Aorta (tissue), 5 donors: ENCODE measurements around the gene PIM2. TPM values are rescaled to one million over a fixed set of nuclear protein-coding genes. Genes with fewer than 3 reads are reported as not detected.

ENCODE experiments used
- ATAC-seq: fragments of 200-7000 bp; cut with Tn5 transposase; one replicate; pipeline ENCODE4 v1.9.1; 2022; ENCODE audit warnings: moderate library complexity; ENCODE audit not compliant: low FRiP score
- DNase-seq, 2 donors: peaks; one replicate each; pipeline ENCODE4 v3.0.0-alpha.2; 2020
- H3K27ac ChIP-seq, 2 donors: one replicate each; pipeline ENCODE4 v1.5.1; 2013; ENCODE audit warnings: low read length in 2 of 2, mild to moderate bottlenecking in 2 of 2, moderate library complexity in 2 of 2, control low read depth in 1 of 2, inconsistent platforms in 1 of 2, low read depth in 1 of 2
- H3K27me3 ChIP-seq, 2 donors: one replicate each; pipeline ENCODE4 v1.6.1; 2013; ENCODE audit warnings: control low read depth in 1 of 2, low read length in 1 of 2, mild to moderate bottlenecking in 1 of 2, moderate library complexity in 1 of 2; ENCODE audit not compliant: insufficient read depth in 2 of 2, control insufficient read depth in 1 of 2
- H3K36me3 ChIP-seq, 2 donors: one replicate each; pipeline ENCODE4 v1.6.1; 2013; ENCODE audit warnings: control low read depth in 1 of 2, low read length in 1 of 2, mild to moderate bottlenecking in 1 of 2; ENCODE audit not compliant: insufficient read depth in 2 of 2, control insufficient read depth in 1 of 2
- H3K4me1 ChIP-seq, 2 donors: one replicate each; pipeline ENCODE4 v1.6.1; 2013; ENCODE audit warnings: low read length in 2 of 2, control low read depth in 1 of 2, mild to moderate bottlenecking in 1 of 2, moderate library complexity in 1 of 2; ENCODE audit not compliant: insufficient read depth in 2 of 2, control insufficient read depth in 1 of 2
- H3K4me3 ChIP-seq, 2 donors: one replicate each; pipeline ENCODE4 v1.5.1; 2013; ENCODE audit warnings: low read length in 2 of 2, control low read depth in 1 of 2, mild to moderate bottlenecking in 1 of 2
- H3K9me3 ChIP-seq: one replicate; pipeline ENCODE4 v1.6.1; 2013; ENCODE audit warnings: mild to moderate bottlenecking, low read length; ENCODE audit not compliant: control insufficient read depth
- WGBS, 2 donors: extraction: QIAGEN DNeasy Blood & Tissue Kit; methylation state at CpG; one replicate each; pipeline ENCODE4 v1.1.7; 2013; 5-methylcytosine and 5-hydroxymethylcytosine counted together
- intact Hi-C, 2 donors: fragments of 100-400 bp; cut with DNase I; formaldehyde crosslinking; loops; one replicate each; pipeline versions ENCODE4 v1.14.2 to v1.15.0; 2022
- polyA plus RNA-seq, 2 donors: library from polyadenylated mRNA; stranded (reverse); fragments of 200-250 nt; gene quantifications; one replicate each; pipeline ENCODE4 v1.2.3, GENCODE V29; 2013
- total RNA-seq, 2 donors: library from RNA; stranded (reverse); fragmentation: NEBNext Ultra II Directional; extraction: Animal tissue kit (Norgen Biotek cat#: 25700); gene quantifications; one replicate each; pipeline ENCODE4 v1.2.1, GENCODE V29; 2021
- donor health status: healthy with polysubstance abuse.
- donor health status: Bipolar disorder and iron deficiency.
- donor health status: DM: no; HTN: no; CAD: no.
- donor health status: DM: no; HTN: no; CAD: no.
- donor health status: DM: yes; HTN: yes; CAD: no.

The PIM2 gene
- total and polyA plus RNA-seq, 4 donors: 3.6 to 9.2 (median 6.6) TPM

- H3K4me1 ChIP-seq: no peaks in the 10 kb centered on the region
- no peak overlapping the region for H3K27ac ChIP-seq
- ATAC-seq (no peak), DNase-seq (peak in 1 of 2 donors; percentile 9)
- H3K9me3 ChIP-seq: no peaks in the 10 kb centered on the region
- no peaks in the 10 kb centered on the region for H3K27me3 ChIP-seq
- H3K4me3 ChIP-seq: no peak overlapping the region
- H3K36me3 ChIP-seq: peaks cover 0 to 5% of the 10 kb centered on the region in 2 donors
- 71 to 80% methylated on average over 3 of the region's 3 CpGs for WGBS, 2 donors
- intact Hi-C loops: no loop called here
Observed at GRCh38 chrX:48939524-48940228, 20.9 kb upstream of the PIM2 start.

GRCh38 chrX:48938721-48939425 lies 20.0 kb upstream of the PIM2 start:
- 72 to 83% methylated on average over 1 of the region's 1 CpG for WGBS, 2 donors
- Histone ChIP-seq H3K27ac (no peak overlapping the region), H3K4me1 (no peaks in the 10 kb centered on the region), H3K36me3 (peaks cover 0 to 5% of the 10 kb centered on the region in 2 donors), H3K9me3 (no peaks in the 10 kb centered on the region), H3K4me3 (no peak overlapping the region), H3K27me3 (no peaks in the 10 kb centered on the region)
- DNase-seq (peak in 1 of 2 donors; percentile 30), ATAC-seq (no peak)
- intact Hi-C loops: no loop called here

GRCh38 chrX:48937054-48937907 lies 18.5 kb upstream of the PIM2 start:
- Histone ChIP-seq H3K27ac (no peak overlapping the region), H3K36me3 (peaks cover 0 to 3% of the 10 kb centered on the region in 2 donors), H3K27me3 (no peaks in the 10 kb centered on the region), H3K9me3 (no peaks in the 10 kb centered on the region), H3K4me3 (no peak overlapping the region), H3K4me1 (no peaks in the 10 kb centered on the region)
- intact Hi-C loops: no loop called here
- ATAC-seq (no peak), DNase-seq (peak in 1 of 2 donors; percentile 79)
- 41 to 45% methylated on average over 9 of the region's 9 CpGs for WGBS, 2 donors

- Histone ChIP-seq H3K4me3 (no peak overlapping the region), H3K36me3 (peaks cover 0 to 3% of the 10 kb centered on the region in 2 donors), H3K27me3 (no peaks in the 10 kb centered on the region), H3K4me1 (no peaks in the 10 kb centered on the region), H3K27ac (no peak overlapping the region), H3K9me3 (no peaks in the 10 kb centered on the region)
- 90 to 93% methylated on average over 8 of the region's 8 CpGs for WGBS, 2 donors
- DNase-seq: peak in 1 of 2 donors; percentile 9
- no peak for ATAC-seq
- intact Hi-C loops: no loop called here
Observed at GRCh38 chrX:48936429-48937053, 17.7 kb upstream of the PIM2 start.

GRCh38 chrX:48935301-48935670 lies 16.5 kb upstream of the PIM2 start:
- intact Hi-C loops: no loop called here
- ATAC-seq (no peak), DNase-seq (no peak)
- Histone ChIP-seq H3K27me3 (no peaks in the 10 kb centered on the region), H3K27ac (no peak overlapping the region), H3K9me3 (no peaks in the 10 kb centered on the region), H3K4me1 (no peaks in the 10 kb centered on the region), H3K4me3 (no peak overlapping the region), H3K36me3 (peaks cover 0 to 3% of the 10 kb centered on the region in 2 donors)
- 79 to 82% methylated on average over 1 of the region's 1 CpG for WGBS, 2 donors

DNA sequence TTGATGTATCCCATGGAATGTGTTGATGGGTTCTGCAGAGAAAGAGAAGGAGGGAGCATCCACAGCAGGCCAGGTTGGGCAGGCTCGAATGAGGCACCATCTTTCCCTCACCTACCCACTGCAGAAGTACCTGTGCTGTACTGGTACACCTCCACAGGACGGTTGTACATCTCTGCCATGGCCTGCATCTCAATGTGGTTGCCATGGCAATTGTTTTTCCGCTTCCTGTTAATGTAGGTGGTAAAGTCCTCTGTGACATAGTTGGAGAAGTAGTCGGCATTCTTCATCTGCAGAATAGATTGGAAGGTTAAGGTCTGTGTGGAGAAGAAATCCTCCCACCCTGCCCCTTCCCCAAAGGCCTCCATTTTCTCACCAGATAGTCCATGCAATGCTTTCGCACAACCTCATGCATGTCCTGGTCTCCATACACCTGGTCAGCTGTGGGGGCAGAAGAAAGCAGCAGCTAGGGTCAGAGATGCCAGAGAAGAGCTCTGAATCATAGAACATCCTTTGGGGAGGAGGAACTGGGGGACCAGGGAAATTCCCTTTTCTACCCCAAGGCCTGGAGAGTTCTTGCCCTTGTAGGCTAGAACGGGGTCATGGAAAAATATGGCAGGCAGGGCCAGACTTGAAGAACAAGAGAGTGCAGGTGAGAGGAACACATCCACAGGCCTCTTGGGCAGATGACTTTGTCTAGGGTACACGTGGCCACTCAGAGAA lies 15.9 kb upstream of the PIM2 start:
- Histone ChIP-seq H3K4me3 (no peak overlapping the region), H3K4me1 (no peaks in the 10 kb centered on the region), H3K36me3 (peaks cover 0 to 3% of the 10 kb centered on the region in 2 donors), H3K9me3 (no peaks in the 10 kb centered on the region), H3K27me3 (no peaks in the 10 kb centered on the region), H3K27ac (no peak overlapping the region)
- DNase-seq (peak in 1 of 2 donors; percentile 7), ATAC-seq (no peak)
- WGBS, 2 donors: 69 to 86% methylated on average over 7 of the region's 7 CpGs
- intact Hi-C loops: no loop called here

GRCh38 chrX:48933757-48934156 lies 14.9 kb upstream of the PIM2 start:
- ATAC-seq (no peak), DNase-seq (peak in 1 of 2 donors; percentile 6)
- H3K4me1 ChIP-seq: no peaks in the 10 kb centered on the region
- H3K36me3 ChIP-seq: peaks cover 0 to 3% of the 10 kb centered on the region in 2 donors
- no peaks in the 10 kb centered on the region for H3K27me3 ChIP-seq
- no peak overlapping the region for H3K27ac ChIP-seq
- WGBS, 2 donors: 87 to 91% methylated on average over 2 of the region's 2 CpGs
- no peaks in the 10 kb centered on the region for H3K9me3 ChIP-seq
- no peak overlapping the region for H3K4me3 ChIP-seq
- intact Hi-C loops: no loop called here
